NOMO-1 (cell line): ENCODE measurements around the gene COX19.
"Not testable (repeated sequence)": the region's sequence is repeated elsewhere in the genome, so short reads cannot be mapped to it uniquely, and the experiment has no call there.

ENCODE experiments used
- DNase-seq, 2 experiments: peaks; one replicate each; lab custom pipeline; 2025; ENCODE audit not compliant: unreplicated experiment in 2 of 2; lab: John Stamatoyannopoulos, UW

The COX19 gene

GRCh38 chr7:949021-949934 is 26.1 kb downstream of the COX19 start:
- no peak for DNase-seq

GRCh38 chr7:947391-948210 is 27.7 kb downstream of the COX19 start:
- no peak for DNase-seq

- no peak for DNase-seq
Observed at GRCh38 chr7:946256-946996, 28.9 kb downstream of the COX19 start.

- no peak for DNase-seq
Observed at GRCh38 chr7:945556-946255, 29.6 kb downstream of the COX19 start.

GRCh38 chr7:945147-945555 is 30.2 kb downstream of the COX19 start:
- DNase-seq, result no peak

GRCh38 chr7:944744-945143 is 30.6 kb downstream of the COX19 start:
- DNase-seq, result no peak

- not testable (repeated sequence) for DNase-seq
Observed at GRCh38 chr7:943793-944192, 31.6 kb downstream of the COX19 start.

- DNase-seq, result no peak
Observed at GRCh38 chr7:940599-941408, 34.5 kb downstream of the COX19 start.

GRCh38 chr7:939843-940242 is 35.5 kb downstream of the COX19 start:
- DNase-seq, result no peak

GRCh38 chr7:938546-939185 is 36.7 kb downstream of the COX19 start:
- no peak for DNase-seq

GRCh38 chr7:937856-938484 is 37.4 kb downstream of the COX19 start:
- DNase-seq, result peak; percentile 30 to 43

- DNase-seq, result peak; percentile 24 to 44
Observed at GRCh38 chr7:936386-937054, 38.8 kb downstream of the COX19 start.

- DNase-seq, result no peak
Observed at GRCh38 chr7:935874-936385, 39.4 kb downstream of the COX19 start.

GRCh38 chr7:935164-935873 is 40.0 kb downstream of the COX19 start:
- no peak for DNase-seq

GRCh38 chr7:934469-935163 is 40.7 kb downstream of the COX19 start:
- no peak for DNase-seq

- DNase-seq, result no peak
Observed at GRCh38 chr7:932651-932975, 42.7 kb downstream of the COX19 start.
